ENCODE data around the gene RERE. TPM values are rescaled to one million over a fixed set of nuclear protein-coding genes. Genes with fewer than 3 reads are reported as not detected.
A peak's percentile ranks its signal among the peaks of the same experiment; 100 is the strongest.

The RERE gene
- total and polyA plus RNA-seq, 2 experiments from 2014 or later, result 148 to 170 TPM

GRCh38 chr1:8562222-8562621 is 255.2 kb downstream of the RERE start:
- peaks cover 21% of the 10 kb centered on the region for H3K4me1 ChIP-seq (ENCODE audit: insufficient read depth)
- peaks cover 35% of the 10 kb centered on the region for H3K4me1 Mint-ChIP-seq

GRCh38 chr1:8560611-8561544 is 256.6 kb downstream of the RERE start:
- Histone ChIP-seq H3K4me2 (no peak overlapping the region), H3K36me3 (ENCODE audit: insufficient read depth) (0 out of 2 replicates have a peak, but pooled peaks cover 3% of the 10 kb centered on the region), H2AFZ (no peak overlapping the region), H3K4me3 (no peak overlapping the region), H4K20me1 (replicated peaks; ENCODE audit: insufficient read depth) (peaks cover 19% of the 10 kb centered on the region), H3K27ac (ENCODE audit: low read depth) (no peak overlapping the region), H3F3A (replicated peaks; ENCODE audit: low read depth) (no peaks in the 10 kb centered on the region), H3K9me2 (ENCODE audit: insufficient read depth) (no peaks in the 10 kb centered on the region), H3K79me2 (replicated peaks; ENCODE audit: insufficient read depth) (peaks cover 92% of the 10 kb centered on the region), H3K27me3 (ENCODE audit: insufficient read depth) (no peaks in the 10 kb centered on the region), H3K4me1 (ENCODE audit: insufficient read depth) (peaks cover 21% of the 10 kb centered on the region)
- Mint-ChIP-seq H3K4me1 (peaks cover 35% of the 10 kb centered on the region), H3K27ac (no peak overlapping the region), H3K4me3 (no peak overlapping the region), H3K9me3 (no peaks in the 10 kb centered on the region), H3K27me3 (ENCODE audit: insufficient read depth, low read depth, poor library complexity) (peaks cover 2% of the 10 kb centered on the region), H3K36me3 (ENCODE audit: low read depth) (peaks cover 7% of the 10 kb centered on the region; the same call in 2 of the 3 replicates)
- peak; percentile 75 for DNase-seq (ENCODE audit: low spot score)
- peak; percentile 67 for ATAC-seq
- no peak for TF ChIP-seq ETS1 (IDR thresholded peaks at IDR 0.05)
- peak; percentile 79 to 96 for TF ChIP-seq CTCF (conservative IDR thresholded peaks at IDR 0.05; ENCODE audit: low read depth in 2 of 2)
- TF ChIP-seq NANOG (IDR thresholded peaks at IDR 0.05; ENCODE audit: borderline replicate concordance), result no peak

More at GRCh38 chr1:8562222-8562621, 255.2 kb downstream of the RERE start:
- Histone ChIP-seq H3K9me2 (ENCODE audit: insufficient read depth) (no peaks in the 10 kb centered on the region), H3K79me2 (replicated peaks; ENCODE audit: insufficient read depth) (peaks cover 92% of the 10 kb centered on the region), H3K36me3 (ENCODE audit: insufficient read depth) (0 out of 2 replicates have a peak, but pooled peaks cover 1% of the 10 kb centered on the region), H3K4me3 (no peak overlapping the region), H3F3A (replicated peaks; ENCODE audit: low read depth) (no peaks in the 10 kb centered on the region), H3K4me2 (no peak overlapping the region), H3K27me3 (ENCODE audit: insufficient read depth) (no peaks in the 10 kb centered on the region), H3K27ac (ENCODE audit: low read depth) (peak overlapping the region; percentile 70; the same call in 1 of the 2 replicates), H2AFZ (no peak overlapping the region), H4K20me1 (replicated peaks; ENCODE audit: insufficient read depth) (peaks cover 19% of the 10 kb centered on the region)
- no peak for TF ChIP-seq EZH2phosphoT487 (IDR thresholded peaks at IDR 0.05; ENCODE audit: unreplicated experiment)
- no peak for TF ChIP-seq CTCF (conservative IDR thresholded peaks at IDR 0.05; ENCODE audit: low read depth in 2 of 2)
- TF ChIP-seq NANOG (IDR thresholded peaks at IDR 0.05; ENCODE audit: borderline replicate concordance), result no peak
- no peak for DNase-seq (ENCODE audit: low spot score)
- H3K4me3 Mint-ChIP-seq, result no peak overlapping the region
- no peak overlapping the region for H3K27ac Mint-ChIP-seq
- peaks cover 2% of the 10 kb centered on the region for H3K27me3 Mint-ChIP-seq (ENCODE audit: insufficient read depth, low read depth, poor library complexity)
- no peaks in the 10 kb centered on the region; the same call in 2 of the 3 replicates for H3K36me3 Mint-ChIP-seq (ENCODE audit: low read depth)
- H3K9me3 Mint-ChIP-seq, result no peaks in the 10 kb centered on the region
- ATAC-seq, result no peak
